Frontal cortex (tissue), 4 donors: ENCODE results near the gene IER2. TPM values are rescaled to one million over a fixed set of nuclear protein-coding genes. Genes with fewer than 3 reads are reported as not detected.

ENCODE experiments used
- DNase-seq, 2 donors: peaks; one replicate each; pipeline ENCODE4 v3.0.0; 2012; ENCODE audit warnings: low spot score in 2 of 2
- FAIRE-seq: peaks from 2 replicates; lab custom pipeline; 2012; peaks lifted over from hg19 to GRCh38; lab: Jason Lieb, UNC
- total RNA-seq: library from RNA; depleted of rRNA; stranded (reverse); fragments of >200 nt; gene quantifications from one replicate; pipeline ENCODE4 v1.2.3, GENCODE V29; 2014
- donor health status: control.
- donor health status: control.
- donor health status: control.

Gene IER2, protein sequence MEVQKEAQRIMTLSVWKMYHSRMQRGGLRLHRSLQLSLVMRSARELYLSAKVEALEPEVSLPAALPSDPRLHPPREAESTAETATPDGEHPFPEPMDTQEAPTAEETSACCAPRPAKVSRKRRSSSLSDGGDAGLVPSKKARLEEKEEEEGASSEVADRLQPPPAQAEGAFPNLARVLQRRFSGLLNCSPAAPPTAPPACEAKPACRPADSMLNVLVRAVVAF
- 9.0 TPM for total RNA-seq

DNA sequence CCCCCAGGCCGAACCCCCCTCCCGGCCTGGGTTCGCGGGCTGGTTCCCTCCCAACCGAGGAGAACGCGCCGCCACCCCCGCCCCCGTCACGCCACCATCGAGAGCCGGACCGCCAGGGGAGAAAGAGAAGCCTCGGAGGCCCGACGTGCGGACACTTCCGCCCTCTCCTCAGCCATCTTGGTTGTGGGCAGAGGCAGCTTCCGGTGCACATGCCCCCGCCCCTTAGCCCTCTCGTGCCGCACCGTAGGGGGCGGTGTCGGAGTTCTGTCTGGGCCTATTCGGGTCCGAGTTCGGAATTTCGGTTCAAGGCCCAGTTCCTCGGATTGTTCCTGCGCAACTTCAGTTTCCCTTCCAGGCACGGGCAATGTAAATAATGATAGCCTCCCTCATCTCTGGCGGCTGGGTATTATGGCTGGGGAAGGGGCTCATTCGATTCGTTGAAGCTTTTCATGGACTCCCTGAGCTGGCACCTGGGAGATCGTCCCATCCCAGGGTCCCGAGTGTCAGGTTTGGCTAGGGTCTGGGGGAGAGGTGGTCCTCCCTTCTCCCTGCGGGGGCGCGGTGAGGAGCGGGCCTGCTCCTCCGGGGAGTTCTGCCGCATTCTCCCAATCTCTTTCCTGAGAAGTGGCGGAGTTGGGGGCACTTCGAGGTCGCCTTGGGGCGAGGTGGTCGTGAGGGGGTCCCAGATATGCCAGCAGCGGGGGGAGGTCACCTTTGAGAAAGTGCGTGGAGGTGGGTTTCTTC lies at the start of gene IER2, which contains the start of gene STX10:
Gene IER2 (plus strand): TSS at position 225 of the 744 bp plus-strand sequence. CDS start 2,776 bp downstream, outside the sequence.
Gene STX10 (minus strand): TSS at position 189 of the 744 bp plus-strand sequence. CDS start 202 bp downstream, outside the sequence.
- DNase-seq = peak; percentile 95 to 97
- FAIRE-seq = no peak

DNA sequence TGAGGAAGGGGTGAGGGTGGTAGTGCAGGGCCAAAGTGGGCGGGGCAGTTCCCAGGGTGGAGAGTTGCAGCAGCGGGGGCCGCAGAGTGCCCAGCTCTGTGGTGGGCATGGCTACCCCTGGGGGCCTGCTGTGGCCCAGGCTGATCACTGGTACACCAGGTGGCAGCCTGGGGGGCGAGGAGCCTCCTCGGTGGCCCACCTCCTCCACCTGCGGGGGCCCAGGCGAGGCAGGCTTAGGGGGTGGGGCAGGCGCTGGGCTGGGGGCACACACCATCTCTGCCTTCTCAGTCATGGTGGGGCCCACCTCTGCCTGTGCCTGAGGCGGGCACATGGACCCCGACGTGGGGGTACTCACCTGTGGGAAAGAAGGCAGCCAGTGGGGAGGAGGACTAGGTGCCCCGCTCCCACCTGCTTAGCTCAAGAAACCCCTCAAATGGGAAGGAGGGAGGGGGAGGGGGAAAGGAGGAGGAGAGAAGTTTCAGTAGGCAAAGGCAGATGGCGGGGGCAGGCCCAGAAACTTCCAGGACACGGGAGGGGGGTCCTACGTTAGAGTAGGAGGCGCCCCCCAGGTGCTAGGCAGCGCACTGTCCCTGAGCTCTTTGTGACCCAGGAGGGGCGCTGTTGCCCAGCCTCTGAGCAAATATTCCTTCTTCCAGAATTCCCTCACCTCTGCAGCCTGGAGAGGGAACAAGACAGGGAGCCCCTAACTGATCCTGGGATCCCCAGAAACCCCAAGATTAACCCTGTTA lies 49.2 kb upstream of the IER2 start:
- DNase-seq (no peak), FAIRE-seq (no peak)

DNA sequence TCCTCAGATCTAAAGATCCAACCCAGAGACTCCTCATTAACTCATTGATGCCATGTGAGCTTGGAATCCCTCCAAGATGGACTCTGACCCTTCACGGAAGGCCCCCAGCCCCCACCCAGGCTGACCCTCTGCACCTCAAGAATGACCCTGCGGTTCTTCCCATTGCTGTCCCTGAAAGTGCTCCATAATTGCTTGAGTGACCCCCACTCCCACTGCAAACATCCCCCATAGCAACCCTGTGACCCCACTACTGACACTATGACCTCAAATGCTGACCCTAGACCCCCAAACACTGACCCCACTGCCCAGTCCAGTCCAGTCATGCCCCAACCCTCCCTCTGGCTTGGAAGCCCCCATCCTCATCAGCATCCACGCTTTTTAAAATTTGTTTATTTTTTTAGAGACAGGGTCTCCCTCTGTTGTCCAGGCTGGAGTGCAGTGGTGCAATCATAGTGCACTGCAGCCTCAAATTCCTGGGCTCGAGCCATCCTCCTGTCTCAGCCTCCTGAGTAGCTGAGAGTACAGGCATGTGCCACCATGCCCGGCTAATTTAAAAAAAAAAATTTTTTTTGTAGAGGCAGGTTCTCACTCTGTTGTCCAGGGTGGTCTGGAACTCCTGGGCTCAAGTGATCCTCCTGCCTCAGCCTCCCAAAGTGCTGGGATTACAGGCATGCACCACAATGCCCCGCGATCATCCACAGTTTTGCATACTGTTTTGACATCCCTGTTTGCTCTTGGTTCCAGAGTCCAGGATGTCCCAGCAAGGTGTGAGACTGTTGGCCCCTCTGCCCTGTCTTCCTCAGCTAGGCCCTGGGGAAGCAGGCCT lies 48.4 kb upstream of the IER2 start:
- DNase-seq (no peak), FAIRE-seq (no peak)

DNA sequence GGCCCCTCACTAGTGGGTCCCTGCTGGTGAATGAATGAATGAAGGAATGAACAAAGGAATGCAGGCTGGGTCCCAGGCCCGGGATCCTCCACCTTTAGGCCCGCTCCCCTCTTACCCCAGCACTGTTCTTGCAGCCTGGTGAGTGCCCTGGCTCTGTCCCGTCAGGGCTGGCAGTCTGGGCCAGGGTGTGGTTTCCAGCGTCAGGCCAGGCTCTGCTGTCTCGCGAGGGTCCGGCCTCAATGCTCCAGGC lies 47.9 kb upstream of the IER2 start:
- FAIRE-seq (no peak), DNase-seq (no peak)

DNA sequence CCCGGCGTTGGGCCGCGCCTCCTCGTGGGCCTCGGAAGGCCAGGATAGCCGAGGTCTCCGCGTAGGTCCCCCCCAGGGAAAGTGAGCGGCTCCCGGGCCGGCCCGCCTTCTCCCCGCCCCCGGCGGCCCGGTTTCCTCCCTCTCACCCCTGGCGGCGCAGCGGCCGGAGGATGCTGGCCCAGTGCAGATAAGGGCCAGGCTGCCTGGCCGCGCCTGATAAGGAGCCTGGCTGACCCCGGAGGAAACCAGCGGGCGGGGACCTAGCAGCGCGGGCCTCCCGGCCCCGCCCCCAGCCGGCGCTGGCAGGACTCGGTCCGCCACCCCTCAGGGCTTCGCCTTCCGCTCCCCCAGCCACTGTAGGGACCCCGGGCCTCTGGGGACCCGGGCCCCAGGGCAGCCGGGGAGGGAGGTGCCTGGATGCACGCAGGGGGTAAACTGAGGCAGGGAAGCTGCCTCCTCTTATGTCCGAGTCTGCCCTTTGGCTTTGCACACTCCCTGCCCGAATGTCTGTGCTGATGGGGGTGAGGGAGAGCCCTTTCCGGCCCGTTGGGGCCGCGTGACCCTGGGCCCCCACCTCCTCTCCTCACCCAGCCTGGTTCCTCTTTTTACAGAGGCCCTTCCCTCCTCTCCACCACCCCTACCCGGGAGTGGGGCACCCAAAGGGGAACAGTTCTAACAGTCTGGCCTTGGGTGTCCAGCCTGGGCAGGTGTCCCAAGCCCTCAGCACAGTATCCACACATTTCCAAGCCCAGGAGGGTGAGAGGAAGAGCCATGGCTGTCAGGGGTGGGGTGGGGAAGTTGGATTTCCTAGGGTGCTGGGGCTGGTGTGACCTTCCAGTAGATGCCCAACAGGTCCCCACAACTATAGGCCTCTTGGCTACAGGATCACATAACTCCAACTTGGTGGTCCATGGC lies 47.3 kb upstream of the IER2 start, which contains the start of gene LYL1:
Gene LYL1 (minus strand): TSS at position 193 of the 915 bp plus-strand sequence. CDS start 1,687 bp downstream, outside the sequence.
- FAIRE-seq = no peak
- peak in 1 of 2 donors; percentile 60 for DNase-seq

DNA sequence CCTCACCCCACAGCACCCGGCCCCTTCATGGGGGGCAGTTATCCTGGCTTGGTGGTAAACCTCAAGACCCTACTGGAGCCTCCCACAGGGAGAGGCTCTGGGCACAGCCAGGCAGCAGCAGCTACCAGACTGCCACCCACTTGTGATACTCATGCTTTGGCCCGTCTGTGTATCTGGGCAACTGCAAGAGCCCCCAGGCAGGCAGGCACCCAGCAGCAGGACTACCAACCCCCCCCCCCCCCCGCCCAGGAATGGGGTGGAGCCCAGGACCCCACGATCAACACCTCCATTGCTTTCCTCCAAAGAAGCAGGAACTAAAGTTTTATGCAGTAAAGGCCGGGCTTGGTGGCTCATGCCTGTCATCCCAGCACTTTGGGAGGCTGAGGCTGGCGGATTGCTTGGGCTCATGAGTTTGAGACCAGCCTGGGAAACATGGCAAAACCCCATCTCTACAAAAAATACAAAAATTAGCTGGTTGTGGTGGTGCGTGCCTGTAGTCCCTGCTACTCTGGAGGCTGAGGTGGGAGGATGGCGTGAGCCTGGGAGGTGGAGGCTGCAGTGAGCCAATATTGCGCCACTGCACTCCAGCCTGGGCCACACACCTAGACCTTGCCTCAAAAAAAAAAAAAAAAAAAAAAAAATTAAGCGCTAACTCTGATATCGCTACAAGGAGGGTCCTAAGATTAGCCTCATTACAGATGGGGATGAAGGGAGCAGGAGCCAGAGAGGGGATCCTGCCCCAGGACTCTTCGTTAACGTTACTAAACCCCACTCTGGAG lies 46.4 kb upstream of the IER2 start:
- DNase-seq (no peak), FAIRE-seq (no peak)

DNA sequence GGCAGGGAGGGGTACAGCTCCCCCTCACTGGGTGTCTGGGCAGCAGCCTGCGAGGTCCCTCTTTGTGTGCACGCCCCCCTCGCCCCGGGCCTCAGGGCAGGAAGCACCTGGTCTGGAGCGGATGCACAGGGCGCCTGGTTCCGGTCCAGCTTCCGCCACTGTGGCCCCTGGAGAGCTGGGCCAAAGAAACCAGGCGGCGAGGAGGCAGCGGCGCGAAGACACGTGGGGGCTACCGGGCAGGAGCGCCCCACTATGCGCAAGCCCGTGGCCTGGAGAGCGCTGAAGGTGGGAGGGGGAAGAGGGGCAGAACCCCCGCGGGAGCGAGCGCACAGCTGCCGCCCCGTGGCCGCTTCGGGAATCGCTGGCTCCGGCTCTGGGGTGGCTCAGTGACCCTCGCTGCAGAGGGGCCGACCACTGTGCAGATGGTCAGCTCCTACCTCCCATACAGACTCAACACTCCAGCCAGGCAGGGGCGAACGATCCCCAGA lies 45.8 kb upstream of the IER2 start:
- FAIRE-seq (no peak), DNase-seq (peak; percentile 67 to 75)

DNA sequence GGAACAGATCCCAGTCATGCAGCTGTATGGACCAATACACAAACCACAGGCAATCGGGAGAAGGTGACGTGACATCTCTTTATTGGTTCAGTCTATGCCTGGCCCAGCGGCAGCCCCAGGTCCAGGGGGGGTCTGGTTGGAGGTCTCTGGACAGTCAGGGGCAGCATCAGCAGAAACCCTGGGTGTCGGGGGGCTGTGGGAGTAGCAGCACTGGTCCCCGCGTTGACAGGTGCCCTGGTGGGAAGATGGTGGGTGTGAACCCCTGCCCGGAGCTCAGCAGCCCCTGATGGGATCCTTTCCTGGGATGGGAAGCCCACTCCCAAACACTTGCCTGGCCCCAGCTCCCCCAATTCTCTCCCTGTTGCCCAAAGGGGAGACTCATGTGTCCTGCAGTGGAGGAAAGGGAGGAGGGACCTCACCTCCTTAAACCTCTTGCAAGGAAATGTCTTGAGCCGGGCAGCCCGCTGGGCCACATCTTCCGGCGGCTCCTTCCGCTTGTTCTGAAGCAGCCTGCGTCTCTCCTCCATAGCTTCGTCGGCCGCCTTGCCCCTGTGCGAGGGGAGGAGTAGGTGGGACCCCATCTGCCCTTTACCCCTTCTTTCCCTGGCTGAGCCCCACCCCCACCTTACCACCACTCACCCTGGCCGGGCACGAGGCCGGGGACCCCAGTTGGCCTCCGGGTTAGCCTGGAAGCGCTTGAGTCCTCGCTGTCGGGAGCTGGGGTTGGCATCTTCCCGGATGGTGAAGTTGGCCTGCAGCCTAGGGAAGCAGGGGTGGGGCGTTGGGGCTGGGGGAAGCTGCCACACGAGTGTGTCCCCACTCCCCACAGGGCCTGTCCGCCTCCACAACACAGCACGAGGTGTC lies 45.1 kb upstream of the IER2 start:
- no peak for DNase-seq
- no peak for FAIRE-seq

DNA sequence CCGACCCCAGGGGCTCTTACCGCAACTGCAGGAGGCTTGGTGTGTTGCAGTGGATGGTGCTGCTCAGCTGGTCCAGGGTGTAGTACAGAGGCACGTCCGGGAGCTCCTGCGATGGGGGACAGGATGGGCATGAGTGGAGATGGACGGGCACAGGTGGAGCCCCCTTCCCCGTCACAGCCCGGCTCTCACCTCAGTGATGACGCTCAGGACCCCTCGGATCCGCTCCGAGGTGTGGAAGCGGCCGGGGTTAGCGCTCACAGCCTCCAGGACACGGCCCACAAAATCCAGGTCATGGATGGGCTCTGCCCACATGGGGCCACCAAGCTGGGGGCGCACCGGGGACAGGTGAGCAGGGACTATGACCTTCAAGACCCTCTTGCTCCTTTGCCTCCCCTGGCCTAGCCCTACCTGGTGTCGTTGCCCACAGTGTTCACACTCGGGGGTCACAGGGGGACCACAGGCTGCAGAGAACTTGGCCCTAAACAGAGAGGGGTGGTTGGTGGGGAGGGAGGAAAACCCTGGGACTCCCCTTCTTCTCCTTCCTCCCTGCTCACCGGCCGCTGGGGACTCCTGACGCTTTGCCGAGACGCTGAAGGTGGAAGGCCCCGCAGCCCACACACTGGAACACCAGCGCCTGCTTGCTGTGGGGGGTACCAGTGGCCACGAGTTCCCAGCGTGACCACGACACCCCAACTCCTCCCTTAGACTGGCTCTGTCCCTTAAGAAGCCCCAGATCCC lies 40.7 kb upstream of the IER2 start:
- FAIRE-seq = no peak
- DNase-seq = no peak

DNA sequence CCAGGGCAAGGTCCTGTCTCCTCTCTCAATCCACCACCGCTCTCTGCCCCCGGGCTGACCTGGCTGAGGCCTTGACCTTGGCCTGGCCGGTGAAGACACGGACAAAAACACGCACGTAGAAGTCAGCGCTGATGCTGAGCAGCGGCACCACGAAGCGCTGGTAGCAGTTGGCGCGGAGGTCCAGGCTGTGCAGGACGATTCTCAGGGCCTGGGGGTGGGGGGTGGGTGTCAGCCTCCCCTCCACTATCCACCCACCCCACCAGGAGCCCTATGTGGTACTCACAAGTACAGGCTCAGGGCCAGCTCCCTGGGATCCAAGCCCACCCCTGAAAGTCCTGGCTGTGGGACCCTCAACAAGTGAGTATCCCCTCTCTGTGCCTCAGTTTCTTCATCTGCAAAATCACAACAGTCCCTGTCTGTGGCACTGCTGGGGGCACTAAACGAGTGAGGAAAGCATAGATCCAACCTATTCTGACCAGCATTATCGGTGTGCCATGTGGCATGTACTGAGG lies 40.1 kb upstream of the IER2 start:
- FAIRE-seq = no peak
- DNase-seq = no peak

DNA sequence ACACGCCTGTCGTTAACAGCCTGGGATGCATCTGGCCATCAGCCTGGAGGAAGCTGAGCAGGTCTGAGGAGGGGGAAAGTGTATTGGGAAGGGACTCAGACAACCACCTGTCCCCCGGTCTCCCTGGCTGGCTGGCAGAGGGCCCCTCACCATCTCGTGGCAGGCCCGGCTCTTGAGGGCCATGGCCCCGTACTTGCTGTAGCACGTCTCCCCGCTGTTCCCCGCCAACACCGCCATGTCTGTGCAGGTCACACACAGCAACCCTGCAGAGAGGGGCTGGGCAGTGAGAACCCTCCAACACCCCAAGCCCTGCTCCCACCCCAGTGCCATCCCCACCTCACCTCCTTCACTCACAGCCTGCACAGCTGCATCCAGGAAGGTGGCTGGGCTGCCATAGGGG lies 37.7 kb upstream of the IER2 start:
- DNase-seq (no peak), FAIRE-seq (no peak)

DNA sequence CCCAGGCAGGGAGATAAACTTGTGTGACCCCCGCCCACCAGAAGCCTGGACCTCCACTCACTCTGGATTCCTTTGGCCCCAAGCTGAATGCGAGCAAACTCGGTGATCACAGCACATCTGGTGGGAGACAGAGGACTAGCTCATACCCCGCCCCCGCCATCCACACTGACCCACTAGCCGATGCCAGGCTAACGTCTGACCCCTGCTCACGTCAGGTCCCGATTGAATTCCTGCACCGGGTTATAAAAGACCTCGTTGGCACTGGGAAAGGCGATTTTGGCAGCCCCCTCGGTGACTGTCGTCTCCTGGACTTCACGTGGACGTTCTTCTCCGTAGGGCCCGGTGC lies 34.3 kb upstream of the IER2 start:
- no peak for FAIRE-seq
- no peak for DNase-seq

DNA sequence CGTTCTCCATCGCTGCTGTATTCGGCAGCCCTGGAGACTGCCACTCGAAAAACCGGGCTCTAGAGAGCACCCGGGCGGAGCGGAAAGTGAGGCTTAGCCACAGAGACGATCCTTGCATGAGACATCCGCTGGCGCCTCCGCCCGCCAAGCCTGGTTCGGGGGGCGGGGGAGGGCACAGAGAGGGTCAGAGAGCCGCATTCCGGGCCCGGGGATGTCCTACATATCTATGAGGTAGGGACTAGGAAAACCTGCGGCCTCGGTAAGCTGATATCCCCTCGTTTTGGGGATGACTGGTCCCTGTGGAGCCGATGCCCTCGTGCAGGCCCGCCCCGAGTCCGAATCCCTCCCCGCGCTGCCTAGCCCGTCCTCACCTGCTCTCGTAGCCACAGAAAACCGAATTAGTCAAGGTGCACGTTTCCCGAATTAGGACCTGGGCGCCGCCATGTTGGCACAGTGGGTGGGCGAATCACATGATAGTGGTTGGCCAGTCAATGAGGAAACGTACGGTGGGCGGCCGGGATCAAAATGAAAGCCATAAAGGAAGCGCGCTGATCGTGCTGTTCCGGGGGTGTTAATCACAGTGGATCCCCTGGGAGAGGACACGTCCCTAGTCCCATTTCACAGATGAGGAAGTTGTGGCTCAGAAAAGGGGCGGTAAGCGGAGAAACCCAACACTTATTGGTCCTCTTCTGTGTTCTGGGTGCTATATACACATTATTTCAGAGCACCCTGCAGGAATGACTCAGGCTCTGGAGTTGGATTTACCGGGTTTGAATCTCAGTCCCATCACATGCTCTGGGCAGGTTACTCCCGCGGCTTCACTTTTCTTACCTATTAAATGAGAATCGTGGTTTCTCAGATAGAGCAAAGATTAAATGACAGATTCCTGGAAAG lies 33.7 kb upstream of the IER2 start, which contains the start of gene TRMT1:
Gene TRMT1 (minus strand): TSS at position 459 of the 894 bp plus-strand sequence. CDS start 341 bp downstream, at position 118.
- FAIRE-seq = no peak
- DNase-seq = peak; percentile 88 to 90

DNA sequence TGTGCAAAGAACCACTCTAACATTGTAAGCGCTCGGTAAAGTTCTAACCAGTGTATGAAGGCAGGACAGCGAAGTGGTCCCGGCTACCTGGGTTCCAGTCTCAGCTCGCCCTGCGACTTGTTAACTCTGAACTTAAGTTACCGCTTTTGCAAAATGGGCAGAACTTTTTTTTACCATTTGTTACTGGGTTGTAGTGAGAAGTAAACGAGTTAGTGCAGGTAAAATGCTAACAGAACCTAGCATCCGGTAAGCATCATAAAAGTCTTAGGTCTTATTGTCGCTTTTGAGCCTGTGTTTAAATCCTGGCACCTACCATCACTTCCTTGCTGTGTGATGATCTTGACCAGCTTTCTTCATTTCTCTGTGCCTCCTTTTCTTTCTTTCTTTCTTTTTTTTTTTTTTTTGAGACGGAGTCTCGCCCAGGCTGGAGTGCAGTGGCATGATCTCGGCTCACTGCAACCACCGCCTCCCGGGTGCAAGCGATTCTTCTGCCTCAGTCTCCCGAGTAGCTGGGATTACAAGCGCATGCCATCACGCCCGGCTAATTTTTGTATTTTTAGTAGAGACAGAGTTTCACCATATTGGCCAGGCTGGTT lies 32.9 kb upstream of the IER2 start:
- FAIRE-seq = no peak
- no peak for DNase-seq
